SK-N-MC (cell line): ENCODE results near the gene TTI1.

Experiments used
- EZH2 ChIP-seq: fragments of 200-600 bp; sonication (generic); IDR thresholded peaks from one replicate; pipeline ENCODE4 v1.6.1; 2017; ENCODE audit warnings: antibody characterized with exemption
- FOXP2 ChIP-seq: optimal IDR thresholded peaks from 2 replicates; pipeline ENCODE3; 2011; ENCODE audit warnings: mild to moderate bottlenecking, moderate library complexity; ENCODE audit not compliant: insufficient read depth; ENCODE audit errors: extremely low read length, control extremely low read depth
- POLR2AphosphoS5 ChIP-seq: IDR thresholded peaks from 2 replicates; pipeline ENCODE4 v1.6.1; 2012; ENCODE audit warnings: mild to moderate bottlenecking, low read depth, low read length, borderline replicate concordance

- no peak for TF ChIP-seq POLR2AphosphoS5
- no peak for TF ChIP-seq EZH2
- TF ChIP-seq FOXP2, result no peak
These were observed 52.9 kb downstream of the TTI1 start for GRCh38 chr20:37980383-37980782.
